ENCODE results near the gene TFDP1. TPM values are rescaled to one million over a fixed set of nuclear protein-coding genes. Genes with fewer than 3 reads are reported as not detected.

TFDP1 gene
- total RNA-seq, 6 experiments from 2014 or later: 21.7 to 26.9 (median 25.1) TPM

GRCh38 chr13:113636266-113636963 is 51.9 kb downstream of the TFDP1 start:
- no peaks in the 10 kb centered on the region for H3K4me1 ChIP-seq
- no peak overlapping the region for H3K4me3 ChIP-seq
- peak in 2 of 3 donors; percentile 35 to 37 for DNase-seq
- WGBS (ENCODE audit: insufficient coverage, low coverage, low lambda C conversion rate, missing lambda C conversion rate): 98% methylated on average over 7 of the region's 24 CpGs
- no peak for TF ChIP-seq CTCF (IDR thresholded peaks at IDR 0.05)
- TF ChIP-seq POLR2A (IDR thresholded peaks at IDR 0.05): no peak
- no peak for ATAC-seq
- peaks cover 0 to 63% (median 14%) of the 10 kb centered on the region in 4 donors for H3K36me3 ChIP-seq
- no peaks in the 10 kb centered on the region for H3K27me3 ChIP-seq
- intact Hi-C loops (cut with DNase I): no loop called here
- no peak overlapping the region for H3K27ac ChIP-seq
- no peaks in the 10 kb centered on the region for H3K9me3 ChIP-seq

- WGBS (ENCODE audit: insufficient coverage, low coverage, low lambda C conversion rate, missing lambda C conversion rate): 93% methylated on average over 20 of the region's 30 CpGs
- intact Hi-C loops (cut with DNase I): no loop called here
- Histone ChIP-seq H3K4me3 (no peak overlapping the region), H3K27ac (no peak overlapping the region), H3K9me3 (no peaks in the 10 kb centered on the region), H3K36me3 (peaks cover 0 to 55% (median 15%) of the 10 kb centered on the region in 4 donors), H3K4me1 (no peaks in the 10 kb centered on the region), H3K27me3 (no peaks in the 10 kb centered on the region)
- no peak for ATAC-seq
- DNase-seq: peak in 2 of 3 donors; percentile 25 to 37
- TF ChIP-seq POLR2A (IDR thresholded peaks at IDR 0.05) (no peak), CTCF (IDR thresholded peaks at IDR 0.05) (no peak)
Measured at GRCh38 chr13:113637262-113638160, 53.0 kb downstream of the TFDP1 start.

- no peaks in the 10 kb centered on the region for H3K9me3 ChIP-seq
- ATAC-seq (no peak), DNase-seq (peak in 2 of 3 donors; percentile 18 to 37)
- intact Hi-C loops (cut with DNase I): no loop called here
- no peak overlapping the region for H3K27ac ChIP-seq
- no peak overlapping the region for H3K4me3 ChIP-seq
- 95% methylated on average over 36 of the region's 37 CpGs for WGBS (ENCODE audit: insufficient coverage, low coverage, low lambda C conversion rate, missing lambda C conversion rate)
- no peaks in the 10 kb centered on the region for H3K27me3 ChIP-seq
- peaks cover 0 to 55% (median 15%) of the 10 kb centered on the region in 4 donors for H3K36me3 ChIP-seq
- TF ChIP-seq CTCF (IDR thresholded peaks at IDR 0.05): no peak
- H3K4me1 ChIP-seq: no peaks in the 10 kb centered on the region
Measured at GRCh38 chr13:113638173-113638746, 53.7 kb downstream of the TFDP1 start.

- H3K36me3 ChIP-seq: peaks cover 0 to 50% (median 15%) of the 10 kb centered on the region in 4 donors
- DNase-seq (peak in 2 of 3 donors; percentile 14 to 15), ATAC-seq (no peak)
- H3K27me3 ChIP-seq: no peaks in the 10 kb centered on the region
- intact Hi-C loops (cut with DNase I): no loop called here
- TF ChIP-seq CTCF (IDR thresholded peaks at IDR 0.05) (no peak), POLR2A (IDR thresholded peaks at IDR 0.05) (no peak)
- H3K4me1 ChIP-seq: no peaks in the 10 kb centered on the region
- H3K27ac ChIP-seq: no peak overlapping the region
- WGBS (ENCODE audit: insufficient coverage, low coverage, low lambda C conversion rate, missing lambda C conversion rate): 94% methylated on average over 5 of the region's 8 CpGs
- H3K9me3 ChIP-seq: no peaks in the 10 kb centered on the region
- no peak overlapping the region for H3K4me3 ChIP-seq
Measured at GRCh38 chr13:113638806-113639205, 54.3 kb downstream of the TFDP1 start.

All from right lobe of liver (tissue), 6 donors.